ENCODE results near the gene PCDHA4. TPM values are rescaled to one million over a fixed set of nuclear protein-coding genes. Genes with fewer than 3 reads are reported as not detected.

PCDHA4 gene
- 0.72 and 0.88 TPM in 2 replicates for total RNA-seq

GRCh38 chr5:140806834-140807775 is at the start of gene PCDHA4:
TSS of gene PCDHA4 (plus strand) at chr5:140807068.
- Histone ChIP-seq H3K4me1 (ENCODE audit: insufficient read depth, low read length) (no peaks in the 10 kb centered on the region), H2AFZ (ENCODE audit: low read length) (peak within 1 kb of the TSS; percentile 65), H4K20me1 (ENCODE audit: insufficient read depth, low read length) (no peaks in the 10 kb centered on the region), H3K79me2 (ENCODE audit: insufficient read depth, low read length) (no peaks in the 10 kb centered on the region), H3K4me3 (ENCODE audit: insufficient read depth, low read length) (peak within 1 kb of the TSS; percentile 50), H3K27ac (ENCODE audit: low read depth, low read length) (no peak within 1 kb of the TSS), H3K4me2 (ENCODE audit: insufficient read depth, low read length) (peak within 1 kb of the TSS; percentile 61), H3K27me3 (ENCODE audit: insufficient read depth, low read length) (no peaks in the 10 kb centered on the region), H3K36me3 (ENCODE audit: insufficient read depth, low read length) (no peaks in the 10 kb centered on the region), H3K9me3 (ENCODE audit: low read depth, low read length) (no peaks in the 10 kb centered on the region)
- no peak for DNase-seq (ENCODE audit: insufficient read length, low spot score, missing footprints)
- TF ChIP-seq CTCF (IDR thresholded peaks at IDR 0.05; ENCODE audit: extremely low read depth, low read depth, low read length), result peak; percentile 40

- no peak overlapping the region for H3K27ac ChIP-seq (ENCODE audit: low read depth, low read length)
- H3K36me3 ChIP-seq (ENCODE audit: insufficient read depth, low read length), result no peaks in the 10 kb centered on the region
- H3K4me1 ChIP-seq (ENCODE audit: insufficient read depth, low read length), result no peaks in the 10 kb centered on the region
- no peaks in the 10 kb centered on the region for H3K27me3 ChIP-seq (ENCODE audit: insufficient read depth, low read length)
- no peak for TF ChIP-seq CTCF (IDR thresholded peaks at IDR 0.05; ENCODE audit: extremely low read depth, low read depth, low read length)
- H4K20me1 ChIP-seq (ENCODE audit: insufficient read depth, low read length), result no peaks in the 10 kb centered on the region
- no peak for DNase-seq (ENCODE audit: insufficient read length, low spot score, missing footprints)
- no peak overlapping the region for H3K4me2 ChIP-seq (ENCODE audit: insufficient read depth, low read length)
- H3K4me3 ChIP-seq (ENCODE audit: insufficient read depth, low read length), result no peak overlapping the region
- no peaks in the 10 kb centered on the region for H3K79me2 ChIP-seq (ENCODE audit: insufficient read depth, low read length)
- peaks cover 15% of the 10 kb centered on the region for H3K9me3 ChIP-seq (ENCODE audit: low read depth, low read length)
- H2AFZ ChIP-seq (ENCODE audit: low read length), result no peak overlapping the region
Measured at GRCh38 chr5:140764177-140764973, 42.5 kb upstream of the PCDHA4 start.

- Histone ChIP-seq H3K79me2 (ENCODE audit: insufficient read depth, low read length) (no peaks in the 10 kb centered on the region), H3K27ac (ENCODE audit: low read depth, low read length) (no peak overlapping the region), H3K9me3 (ENCODE audit: low read depth, low read length) (peaks cover 17% of the 10 kb centered on the region), H3K4me3 (ENCODE audit: insufficient read depth, low read length) (no peak overlapping the region), H3K4me1 (ENCODE audit: insufficient read depth, low read length) (no peaks in the 10 kb centered on the region), H3K4me2 (ENCODE audit: insufficient read depth, low read length) (no peak overlapping the region), H3K27me3 (ENCODE audit: insufficient read depth, low read length) (no peaks in the 10 kb centered on the region), H4K20me1 (ENCODE audit: insufficient read depth, low read length) (no peaks in the 10 kb centered on the region), H2AFZ (ENCODE audit: low read length) (no peak overlapping the region), H3K36me3 (ENCODE audit: insufficient read depth, low read length) (no peaks in the 10 kb centered on the region)
- TF ChIP-seq CTCF (IDR thresholded peaks at IDR 0.05; ENCODE audit: extremely low read depth, low read depth, low read length), result no peak
- DNase-seq (ENCODE audit: insufficient read length, low spot score, missing footprints), result no peak
Measured at GRCh38 chr5:140767444-140767843, 39.4 kb upstream of the PCDHA4 start.

- no peaks in the 10 kb centered on the region for H3K4me1 ChIP-seq (ENCODE audit: insufficient read depth, low read length)
- no peak overlapping the region for H3K4me2 ChIP-seq (ENCODE audit: insufficient read depth, low read length)
- TF ChIP-seq CTCF (IDR thresholded peaks at IDR 0.05; ENCODE audit: extremely low read depth, low read depth, low read length), result no peak
- no peak overlapping the region for H3K4me3 ChIP-seq (ENCODE audit: insufficient read depth, low read length)
- no peaks in the 10 kb centered on the region for H3K79me2 ChIP-seq (ENCODE audit: insufficient read depth, low read length)
- H3K27me3 ChIP-seq (ENCODE audit: insufficient read depth, low read length), result no peaks in the 10 kb centered on the region
- no peaks in the 10 kb centered on the region for H4K20me1 ChIP-seq (ENCODE audit: insufficient read depth, low read length)
- H2AFZ ChIP-seq (ENCODE audit: low read length), result no peak overlapping the region
- no peaks in the 10 kb centered on the region for H3K9me3 ChIP-seq (ENCODE audit: low read depth, low read length)
- H3K36me3 ChIP-seq (ENCODE audit: insufficient read depth, low read length), result no peaks in the 10 kb centered on the region
- H3K27ac ChIP-seq (ENCODE audit: low read depth, low read length), result no peak overlapping the region
- DNase-seq (ENCODE audit: insufficient read length, low spot score, missing footprints), result no peak
Measured at GRCh38 chr5:140780512-140780911, 26.4 kb upstream of the PCDHA4 start.

Data from osteoblast (primary cell).